T follicular helper cell (primary cell): ENCODE measurements around the gene RTL10.
"Not testable (repeated sequence)": the region's sequence is repeated elsewhere in the genome, so short reads cannot be mapped to it uniquely, and the experiment has no call there.

Source experiments
- DNase-seq: peaks from one replicate; pipeline ENCODE4 v3.0.0-alpha.2; 2020; ENCODE audit warnings: low read depth

Gene RTL10

DNA sequence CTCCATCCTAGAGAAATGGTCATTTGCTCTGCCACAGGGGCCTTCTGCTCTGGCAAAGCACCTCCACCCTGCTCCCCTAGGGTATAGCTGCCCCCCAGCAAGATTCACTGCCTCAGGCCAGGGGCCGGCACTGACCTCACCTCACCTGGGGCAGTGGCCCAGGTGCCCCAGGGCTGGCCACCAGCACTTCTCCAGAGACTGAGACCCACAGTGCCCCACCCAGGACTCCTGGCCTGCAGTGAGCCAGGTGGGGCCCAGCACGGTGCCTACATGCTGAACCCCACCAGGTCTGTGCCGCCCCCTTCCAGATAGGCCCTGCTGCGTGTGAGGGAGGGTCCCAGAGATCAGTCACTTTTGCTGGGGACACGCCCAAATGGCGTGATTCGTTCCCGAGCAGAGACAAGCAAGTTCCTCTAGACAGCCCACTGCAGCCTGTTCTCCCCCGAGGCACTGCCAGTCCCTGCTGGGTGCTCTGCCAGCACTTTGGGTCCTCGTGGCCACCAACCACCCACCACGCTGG, 10.8 kb downstream of the RTL10 start:
- DNase-seq = no peak

DNA sequence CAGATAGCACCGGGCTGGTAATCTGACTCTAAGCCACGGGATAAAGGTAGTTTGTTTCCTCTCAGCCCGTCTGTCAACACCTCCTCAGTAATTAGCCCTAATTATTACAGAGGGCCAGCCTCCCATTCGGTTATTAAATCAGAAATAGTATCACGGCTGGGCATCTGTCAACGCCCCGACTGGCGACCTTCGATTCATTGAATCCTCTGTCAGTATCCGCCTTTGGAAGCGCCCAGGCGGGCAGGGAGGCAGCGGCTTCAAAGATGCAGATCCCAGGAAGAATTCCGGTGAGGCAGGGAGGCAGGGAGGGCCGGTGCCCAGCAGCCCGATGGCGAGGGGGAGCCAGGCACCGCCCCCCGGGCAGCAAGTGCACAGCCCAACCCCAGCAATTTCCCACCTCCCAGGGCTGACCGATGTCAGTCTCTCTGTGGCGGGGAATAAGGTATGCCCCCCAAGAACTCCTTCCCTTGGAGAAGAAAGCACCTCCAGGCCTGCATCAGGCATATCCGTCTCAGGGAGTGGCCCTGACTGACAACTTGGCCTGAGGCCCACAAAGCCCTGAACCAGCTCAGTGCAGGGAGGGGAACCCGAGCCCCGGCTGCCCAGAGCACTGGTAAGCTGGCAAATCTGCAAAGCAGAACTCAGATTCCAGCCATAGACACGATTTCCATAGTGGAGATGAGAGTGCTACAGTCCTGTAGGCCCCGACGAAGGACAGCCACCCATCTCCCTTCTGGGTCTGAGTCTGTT, 11.4 kb downstream of the RTL10 start:
- DNase-seq = no peak

DNA sequence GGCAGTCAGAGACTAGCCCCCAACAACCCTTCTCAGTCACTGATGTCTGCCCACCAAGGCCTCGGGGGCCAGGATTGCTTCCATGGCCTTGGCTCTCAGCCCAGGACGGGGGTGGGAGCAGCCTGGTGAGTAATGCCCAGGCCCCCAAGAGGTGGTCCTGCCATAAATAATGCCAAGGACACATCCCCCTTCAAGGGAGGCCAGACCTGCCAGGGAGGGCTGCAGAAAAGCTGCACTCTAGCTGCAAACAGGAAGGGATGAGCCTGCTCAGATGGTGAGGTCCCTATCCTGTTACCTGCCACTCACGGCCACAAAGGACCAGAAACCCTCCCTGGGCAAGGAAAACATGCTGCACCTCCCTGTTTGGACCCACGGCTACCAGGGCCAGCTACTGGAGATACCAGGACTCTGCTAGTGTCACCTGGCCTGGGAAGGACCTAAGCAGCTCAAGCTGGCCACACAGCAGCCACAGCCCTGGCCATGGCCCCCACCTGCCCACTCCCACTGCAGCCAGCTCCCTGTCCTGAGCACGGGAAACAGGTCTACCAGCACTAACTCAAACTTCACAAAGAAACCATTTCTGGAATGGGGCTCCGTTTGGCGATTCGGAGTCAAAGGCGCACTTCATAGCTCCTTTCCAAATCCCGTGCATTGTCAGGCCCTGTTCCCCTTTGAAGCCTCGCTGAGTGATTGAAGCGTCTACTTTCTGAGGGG, 12.1 kb downstream of the RTL10 start:
- no peak for DNase-seq

- DNase-seq = no peak
Observed at GRCh38 chr22:19841641-19842392, 12.9 kb downstream of the RTL10 start.

DNA sequence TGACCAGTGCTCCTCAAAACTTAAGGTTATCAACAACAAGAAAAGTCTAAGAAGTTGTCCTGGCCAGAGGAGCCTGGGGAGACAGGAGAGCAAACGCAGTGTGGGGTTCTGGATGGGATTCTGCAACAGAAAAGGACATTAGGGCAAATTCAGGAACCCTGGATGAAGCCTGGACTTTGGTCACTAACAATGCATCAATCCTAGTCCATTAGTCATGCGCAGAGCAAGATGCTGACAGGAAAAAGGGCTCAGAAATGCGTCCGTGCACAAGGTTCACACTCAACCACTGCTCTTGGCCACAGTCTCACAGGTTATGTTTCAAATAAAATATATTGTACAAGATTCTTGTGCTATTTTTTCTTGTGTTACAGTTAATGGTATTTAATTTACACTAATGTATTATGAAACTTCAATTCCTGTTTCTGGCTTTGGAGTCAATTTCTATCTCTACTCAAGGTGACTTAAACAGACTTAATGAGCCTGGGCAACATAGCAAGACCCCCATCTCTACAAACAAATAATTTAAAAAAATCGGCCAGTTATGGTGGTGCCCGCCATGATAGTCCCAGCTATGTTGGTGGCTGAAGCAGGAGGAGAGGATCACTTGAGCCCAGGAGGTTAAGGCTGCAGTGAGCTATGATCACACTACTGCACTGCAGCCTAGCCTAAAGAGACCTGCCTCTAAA, 13.6 kb downstream of the RTL10 start:
- no peak for DNase-seq

DNA sequence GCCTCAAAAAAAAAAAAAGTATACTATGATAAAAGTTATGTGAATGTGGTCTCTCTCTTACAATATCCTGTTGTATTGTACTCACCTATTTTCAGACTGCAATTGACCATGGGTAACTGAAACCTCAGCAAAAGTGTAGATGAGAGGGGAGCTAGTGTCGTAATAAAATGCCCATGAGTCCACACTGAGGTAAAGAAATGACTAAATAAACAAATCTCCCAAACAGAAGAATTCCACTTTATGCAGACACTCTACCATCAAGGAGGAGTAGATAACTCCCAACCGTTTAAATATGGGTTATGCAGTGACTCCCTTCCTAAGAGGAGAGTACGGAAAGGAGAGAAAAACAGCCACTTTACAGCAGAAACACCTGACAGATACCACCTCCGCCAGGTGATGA, 14.6 kb downstream of the RTL10 start:
- DNase-seq = no peak

GRCh38 chr22:19837915-19838314, 16.8 kb downstream of the RTL10 start:
- no peak for DNase-seq

GRCh38 chr22:19836512-19836911, 18.2 kb downstream of the RTL10 start:
- DNase-seq = no peak

DNA sequence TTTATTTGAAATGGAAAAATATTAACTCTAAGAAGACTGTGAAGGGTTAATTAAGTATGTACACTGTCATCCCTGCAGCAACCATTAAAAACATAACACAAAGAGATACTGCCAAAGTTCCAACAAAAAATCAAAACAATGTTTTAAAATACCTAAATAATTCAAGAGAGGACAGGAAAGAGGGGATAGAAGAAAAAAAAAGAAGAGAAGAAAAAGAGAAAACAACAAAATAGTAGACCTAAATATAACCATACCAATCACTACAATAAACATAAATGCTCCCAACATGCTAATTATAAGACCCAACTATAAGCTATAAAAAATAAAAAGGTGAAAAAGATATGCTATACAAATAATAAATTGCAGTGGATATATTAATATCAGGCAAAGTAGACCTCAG, 20.1 kb downstream of the RTL10 start:
- DNase-seq = no peak

DNA sequence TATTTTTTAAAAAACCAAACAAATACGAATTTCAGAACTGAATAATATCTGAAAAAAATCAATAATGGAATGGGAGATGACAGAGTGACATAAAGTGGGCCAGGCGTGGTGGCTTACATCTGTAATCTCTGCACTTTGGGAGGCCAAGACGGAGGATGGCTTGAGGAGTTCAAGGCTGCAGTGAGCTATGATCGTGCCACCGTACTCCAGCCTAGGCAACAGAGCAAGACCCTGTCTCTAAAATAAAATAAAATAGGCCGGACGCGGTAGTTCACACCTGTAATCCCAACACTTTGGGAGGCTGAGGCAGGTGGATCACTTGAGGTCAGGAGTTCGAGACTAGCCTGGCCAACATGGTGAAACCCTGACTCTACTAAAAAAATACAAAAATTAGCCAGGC, 21.3 kb downstream of the RTL10 start:
- not testable (repeated sequence) for DNase-seq

DNA sequence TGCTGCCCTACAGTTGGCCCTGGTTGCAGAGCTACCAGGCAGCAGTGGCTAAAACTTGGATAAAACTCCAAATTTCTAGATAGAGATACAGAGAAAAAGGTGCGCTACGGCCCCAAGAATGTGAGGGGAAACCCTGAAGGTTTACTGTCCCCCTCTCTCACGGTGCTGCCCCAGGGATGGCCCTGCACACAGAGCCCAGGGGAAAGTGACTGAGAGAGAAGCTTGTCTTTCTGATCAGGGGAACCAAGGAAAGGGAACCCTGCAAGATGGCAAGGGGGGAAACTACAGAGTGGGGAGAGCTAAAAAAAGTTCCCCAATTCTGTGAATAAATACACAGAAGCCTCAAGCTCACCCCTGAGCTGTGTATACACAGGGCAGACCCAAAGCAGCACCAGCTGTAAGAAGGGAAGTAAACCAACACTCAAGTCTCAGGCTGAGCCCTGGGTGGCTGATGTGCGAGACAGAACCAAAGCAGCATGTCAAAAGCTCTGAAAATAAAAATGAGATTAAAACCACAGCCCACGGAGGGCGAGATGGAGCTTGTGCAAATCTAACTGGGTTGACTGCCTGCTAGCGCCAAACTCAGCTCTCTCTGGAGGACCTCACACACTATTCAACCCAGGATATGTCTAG, 22.1 kb downstream of the RTL10 start:
- no peak for DNase-seq

- DNase-seq = not testable (repeated sequence)
Observed at GRCh38 chr22:19831979-19832378, 22.7 kb downstream of the RTL10 start.

- DNase-seq = no peak
Observed at GRCh38 chr22:19831016-19831415, 23.7 kb downstream of the RTL10 start.

GRCh38 chr22:19828035-19828401, 26.7 kb downstream of the RTL10 start:
- DNase-seq = no peak

DNA sequence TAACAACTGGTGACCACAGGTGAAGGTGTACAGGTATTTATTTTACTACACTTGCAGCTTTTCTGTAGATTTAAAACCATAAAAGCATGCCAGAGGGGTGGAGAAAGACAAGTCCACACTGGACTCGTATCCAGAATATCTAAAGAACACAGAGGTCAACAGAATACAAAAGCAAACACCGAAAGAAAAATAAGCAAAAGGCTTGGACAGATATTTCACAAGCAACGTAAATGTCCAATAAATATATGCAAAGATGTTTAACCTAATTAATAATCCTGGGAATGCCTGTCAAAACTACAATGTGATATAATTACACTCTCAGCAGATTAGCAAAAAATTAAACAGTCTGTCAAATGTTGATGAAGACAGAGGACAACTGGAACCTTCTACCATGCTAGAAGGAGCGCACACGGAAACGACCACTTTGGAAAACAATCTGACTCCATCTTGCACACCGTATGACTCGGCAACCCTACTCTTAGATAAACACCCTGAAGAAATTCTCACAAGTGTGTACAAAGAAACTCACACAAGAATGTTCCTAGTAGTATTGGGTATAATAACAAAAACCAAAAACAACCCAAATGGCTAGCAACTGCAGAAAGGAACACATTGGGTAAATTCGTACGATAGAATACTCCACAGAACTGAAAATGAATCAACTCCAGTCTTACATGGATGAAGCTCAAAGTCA, 27.2 kb downstream of the RTL10 start:
- no peak for DNase-seq

DNA sequence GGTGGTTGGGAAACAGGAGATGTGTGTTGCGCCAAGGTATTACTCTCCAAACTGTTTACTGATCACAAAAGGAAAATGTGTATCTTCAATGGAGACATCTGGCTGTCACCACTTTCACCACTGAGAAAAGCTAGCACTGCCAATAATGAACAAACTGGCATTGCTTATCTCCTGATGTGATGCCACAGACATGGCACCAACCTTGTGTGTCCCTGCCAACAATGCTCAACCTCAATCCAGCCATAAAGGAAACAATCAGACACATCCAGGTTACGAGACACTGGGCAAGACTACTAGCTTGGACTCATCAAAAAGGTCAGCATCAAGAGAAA, 28.1 kb downstream of the RTL10 start:
- DNase-seq = no peak

DNA sequence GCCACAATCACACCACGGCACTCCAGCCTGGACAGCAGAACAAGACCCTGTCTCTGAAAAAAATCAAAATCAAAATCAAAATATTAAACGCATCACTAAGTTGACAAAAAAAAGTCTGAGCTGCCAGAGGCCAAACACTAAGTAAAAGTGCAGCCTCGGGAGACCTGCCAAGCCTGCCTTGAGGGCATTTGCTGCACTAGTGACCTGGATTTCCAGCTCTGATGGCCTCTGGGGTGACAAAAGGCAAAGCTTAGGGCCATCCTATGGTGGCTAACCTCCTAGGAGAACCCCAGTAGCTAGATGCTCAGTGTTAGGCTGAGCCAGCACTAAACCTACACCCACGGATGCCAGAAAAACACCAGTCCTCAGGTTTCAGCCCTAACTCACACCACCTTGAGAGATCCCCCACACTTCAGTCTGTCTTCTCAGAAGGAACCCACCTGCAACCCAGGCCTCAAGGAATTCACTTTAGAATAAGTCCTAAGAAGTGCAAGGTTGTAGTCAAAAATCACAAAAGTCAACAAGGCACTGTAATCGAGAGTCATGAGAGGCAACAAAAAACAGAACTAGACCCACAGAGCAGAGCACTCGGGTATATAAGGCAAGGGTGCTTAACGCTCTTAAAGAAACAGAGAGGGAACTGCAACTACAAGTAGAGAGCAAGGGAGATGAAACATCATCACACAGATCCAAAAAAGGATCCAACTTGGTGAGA, 28.6 kb downstream of the RTL10 start:
- no peak for DNase-seq

DNA sequence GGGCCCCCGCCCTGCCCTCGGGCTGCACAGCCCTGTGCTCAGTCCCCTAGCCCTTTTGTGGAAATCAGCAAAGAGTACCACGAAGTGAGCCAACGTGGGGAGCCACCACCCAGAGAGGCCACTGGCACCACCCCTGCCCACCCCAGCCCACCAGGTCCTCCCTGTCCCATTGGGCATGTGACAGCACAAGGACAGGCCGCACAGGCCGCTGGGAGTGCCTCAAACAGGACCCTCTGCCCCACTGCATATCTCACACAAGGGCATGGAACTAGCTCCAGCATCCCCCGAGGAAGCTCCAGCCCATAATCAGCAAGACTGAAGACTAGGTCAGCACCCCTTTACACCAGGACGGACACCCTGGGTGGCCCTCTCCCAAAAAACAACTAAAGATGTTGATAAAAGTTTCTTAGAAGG, 29.7 kb downstream of the RTL10 start:
- DNase-seq = no peak

GRCh38 chr22:19824212-19824925, 30.3 kb downstream of the RTL10 start:
- no peak for DNase-seq

DNA sequence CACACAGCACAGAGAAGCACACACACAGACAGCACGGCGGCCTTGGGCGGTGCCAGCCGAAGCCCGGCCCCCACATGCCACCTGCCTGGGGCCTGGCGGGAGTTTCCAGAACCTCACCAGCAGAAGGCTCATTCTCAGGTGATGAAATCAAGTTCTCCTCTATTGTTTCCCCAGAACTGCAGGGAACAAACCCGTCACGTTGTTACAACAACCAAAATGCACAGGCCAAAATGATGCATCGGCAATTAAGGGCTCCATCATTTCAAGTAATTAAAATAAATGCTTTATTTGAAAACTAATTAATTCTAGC, 30.8 kb downstream of the RTL10 start:
- no peak for DNase-seq
